Adrenal gland (tissue), 12 donors: Measurements from ENCODE around the gene PRPF38B. TPM values are rescaled to one million over a fixed set of nuclear protein-coding genes. Genes with fewer than 3 reads are reported as not detected.

Experiments
- DNase-seq, 7 donors: peaks; one replicate each; pipeline ENCODE4 v3.0.0-alpha.2; 2019 to 2020
- H3K27ac ChIP-seq, 5 donors: fragments of 200-600 bp; sonication (generic) in 4 of 5; 1 replicate in 3 of 5; 2 replicates in 2 of 5; pipeline versions ENCODE4 v1.5.1 to v1.8.0; 2016 to 2020; ENCODE audit warnings: mild to moderate bottlenecking in 1 of 5
- H3K27me3 ChIP-seq: fragments of 200-600 bp; 2 replicates; pipeline ENCODE4 v1.8.0; 2021
- H3K36me3 ChIP-seq, 2 donors: fragments of 200-600 bp; replicated peaks in 1 of 2; 1 replicate in 1 of 2; 2 replicates in 1 of 2; pipeline versions ENCODE4 v1.5.1 to v1.8.0; 2018 to 2022
- H3K4me1 ChIP-seq, 2 donors: fragments of 200-600 bp; replicated peaks in 1 of 2; 1 replicate in 1 of 2; 2 replicates in 1 of 2; pipeline versions ENCODE4 v1.5.1 to v1.8.0; 2018 to 2021
- H3K4me3 ChIP-seq, 4 donors: fragments of 200-600 bp; sonication (generic) in 3 of 4; one replicate each; pipeline ENCODE4 v1.5.1; 2016 to 2018
- H3K9me3 ChIP-seq, 3 donors: fragments of 200-600 bp; sonication (generic) in 1 of 3; replicated peaks in 1 of 3; 1 replicate in 2 of 3; 2 replicates in 1 of 3; pipeline versions ENCODE4 v1.5.1 to v1.8.0; 2016 to 2021
- CTCF ChIP-seq, 6 experiments: fragments of 450-650 bp in 4 of 6; fragments of 200-600 bp in 2 of 6; sonication (generic) in 1 of 6; IDR thresholded peaks; 1 replicate in 5 of 6; 2 replicates in 1 of 6; pipeline versions ENCODE4 v1.5.1 to v1.8.0; 2016 to 2021; ENCODE audit warnings: antibody characterized with exemption in 6 of 6, mild to moderate bottlenecking in 2 of 6, moderate library complexity in 1 of 6
- POLR2A ChIP-seq, 2 donors: fragments of 450-650 bp; IDR thresholded peaks; one replicate each; pipeline ENCODE4 v1.6.1; 2017; ENCODE audit warnings: antibody characterized with exemption in 2 of 2, mild to moderate bottlenecking in 2 of 2, moderate library complexity in 1 of 2
- WGBS, 4 donors: extraction: QIAGEN DNeasy Blood & Tissue Kit in 2 of 4; methylation state at CpG; one replicate each; pipeline versions ENCODE4 v1.1.5 to v1.1.7; 2013 to 2017; 5-methylcytosine and 5-hydroxymethylcytosine counted together
- intact Hi-C, 2 donors: fragments of 100-400 bp; cut with DNase I; formaldehyde crosslinking; loops; one replicate each; pipeline versions ENCODE4 v1.14.1 to v1.15.0; 2022 to 2023
- polyA plus RNA-seq, 3 donors: library from polyadenylated mRNA; stranded (reverse); fragments of 200-250 nt in 2 of 3; fragments of 350-450 nt in 1 of 3; fragmentation: Illumina TruSeq in 1 of 3; extraction: RNeasy Lipid Tissue Mini Kit (QIAGEN cat#74804) in 1 of 3; gene quantifications; one replicate each; pipeline ENCODE4 v1.2.3, GENCODE V29; 2013 to 2014
- total RNA-seq, 9 donors: library from RNA; depleted of rRNA in 4 of 9; stranded (reverse); fragments of >200 nt in 4 of 9; fragments of 120-200 nt in 1 of 9; fragmentation: NEBNext Ultra II Directional in 1 of 9; extraction: Animal tissue kit (Norgen Biotek cat#: 25700) in 1 of 9; gene quantifications; one replicate each; pipeline versions ENCODE4 v1.1.0 to v1.2.4, GENCODE V29; 2013 to 2023
- donor health status: healthy with polysubstance abuse.
- donor health status: Bipolar disorder and iron deficiency.
- donor health status: DM: yes; HTN: yes; CAD: no.
- donor health status: DM: no; HTN: no; CAD: no.
- donor health status: DM: no; HTN: no; CAD: no.
- donor health status: DM: yes; HTN: yes; CAD: no.

PRPF38B gene
- total and polyA plus RNA-seq, 12 donors, result 11.3 to 63.2 (median 26.6) TPM

- H3K9me3 ChIP-seq, result no peaks in the 10 kb centered on the region
- TF ChIP-seq CTCF (IDR thresholded peaks at IDR 0.05) (no peak), POLR2A (IDR thresholded peaks at IDR 0.05) (no peak)
- H3K27ac ChIP-seq, result no peak overlapping the region
- no peak overlapping the region for H3K4me3 ChIP-seq
- WGBS, 4 donors, result 65 to 77% (median 71%) methylated on average over 7 of the region's 7 CpGs
- intact Hi-C loops, result no loop called here
- no peaks in the 10 kb centered on the region for H3K27me3 ChIP-seq
- no peak for DNase-seq
- no peaks in the 10 kb centered on the region for H3K36me3 ChIP-seq
- no peaks in the 10 kb centered on the region for H3K4me1 ChIP-seq
These were observed 22.4 kb upstream of the PRPF38B start for GRCh38 chr1:108669679-108670078.

GRCh38 chr1:108670131-108670773 lies 21.9 kb upstream of the PRPF38B start:
- no peaks in the 10 kb centered on the region for H3K9me3 ChIP-seq
- 74 to 84% (median 83%) methylated on average over 5 of the region's 5 CpGs for WGBS, 4 donors

GRCh38 chr1:108671143-108671542 lies 21.0 kb upstream of the PRPF38B start:
- DNase-seq, result no peak
- intact Hi-C loops, result no loop called here
- Histone ChIP-seq H3K36me3 (no peaks in the 10 kb centered on the region), H3K4me1 (no peaks in the 10 kb centered on the region), H3K9me3 (no peaks in the 10 kb centered on the region), H3K4me3 (no peak overlapping the region), H3K27ac (no peak overlapping the region), H3K27me3 (no peaks in the 10 kb centered on the region)
- WGBS, 4 donors, result 84 to 100% (median 86%) methylated on average over 1 to 2 of the region's 2 CpGs
- TF ChIP-seq POLR2A (IDR thresholded peaks at IDR 0.05) (no peak), CTCF (IDR thresholded peaks at IDR 0.05) (no peak)

More at GRCh38 chr1:108670131-108670773, 21.9 kb upstream of the PRPF38B start:
- TF ChIP-seq CTCF (IDR thresholded peaks at IDR 0.05), result no peak
- no peak for TF ChIP-seq POLR2A (IDR thresholded peaks at IDR 0.05)
- Histone ChIP-seq H3K27me3 (no peaks in the 10 kb centered on the region), H3K27ac (no peak overlapping the region), H3K36me3 (no peaks in the 10 kb centered on the region), H3K4me3 (no peak overlapping the region), H3K4me1 (no peaks in the 10 kb centered on the region)
- peak in 1 of 7 donors; percentile 16 for DNase-seq
- intact Hi-C loops, result no loop called here

GRCh38 chr1:108678706-108679105 lies 13.4 kb upstream of the PRPF38B start:
- TF ChIP-seq POLR2A (IDR thresholded peaks at IDR 0.05) (no peak), CTCF (IDR thresholded peaks at IDR 0.05) (no peak)
- Histone ChIP-seq H3K4me1 (no peaks in the 10 kb centered on the region), H3K4me3 (no peak overlapping the region), H3K36me3 (no peaks in the 10 kb centered on the region), H3K9me3 (no peaks in the 10 kb centered on the region), H3K27ac (no peak overlapping the region), H3K27me3 (no peaks in the 10 kb centered on the region)
- DNase-seq, result peak in 1 of 7 donors; percentile 24
- WGBS, 4 donors, result 56 to 72% (median 64%) methylated on average over 4 of the region's 4 CpGs
- intact Hi-C loops, result no loop called here
